Hepatocyte (in vitro differentiated cells): ENCODE data around the gene FOXE3. TPM values are rescaled to one million over a fixed set of nuclear protein-coding genes. Genes with fewer than 3 reads are reported as not detected.

Experiments
- DNase-seq: peaks from one replicate; pipeline ENCODE4 v3.0.0-alpha.2; 2016; ENCODE audit warnings: low spot score
- H2AFZ ChIP-seq: fragments of 200-600 bp; sonication (generic); 2 replicates; pipeline ENCODE4 v1.6.0; 2016; ENCODE audit warnings: antibody characterized with exemption, mild to moderate bottlenecking
- H3K27ac ChIP-seq: fragments of 200-600 bp; sonication (generic); 2 replicates; pipeline ENCODE4 v1.5.1; 2016; ENCODE audit warnings: mild to moderate bottlenecking
- H3K27me3 ChIP-seq: fragments of 200-600 bp; sonication (generic); 2 replicates; pipeline ENCODE4 v1.6.1; 2016
- H3K36me3 ChIP-seq: fragments of 200-600 bp; sonication (generic); replicated peaks from 2 replicates; pipeline ENCODE4 v1.5.1; 2016; ENCODE audit warnings: low read depth; ENCODE audit not compliant: insufficient read depth
- H3K4me1 ChIP-seq: fragments of 200-600 bp; sonication (generic); 2 replicates; pipeline ENCODE4 v1.5.1; 2016; ENCODE audit warnings: mild to moderate bottlenecking, moderate library complexity; ENCODE audit not compliant: insufficient read depth
- H3K4me2 ChIP-seq: fragments of 200-600 bp; sonication (generic); 2 replicates; pipeline ENCODE4 v1.6.0; 2016
- H3K4me3 ChIP-seq: fragments of 200-600 bp; sonication (generic); 2 replicates; pipeline ENCODE4 v1.5.1; 2016; ENCODE audit warnings: mild to moderate bottlenecking
- H3K79me2 ChIP-seq: fragments of 200-600 bp; sonication (generic); 2 replicates; pipeline ENCODE4 v1.6.0; 2017; ENCODE audit warnings: mild to moderate bottlenecking
- H3K9me2 ChIP-seq: fragments of 200-600 bp; sonication (generic); replicated peaks from 2 replicates; pipeline ENCODE4 v1.6.0; 2017; ENCODE audit warnings: mild to moderate bottlenecking; ENCODE audit not compliant: insufficient read depth
- H3K9me3 ChIP-seq: fragments of 200-600 bp; sonication (generic); 2 replicates; pipeline ENCODE4 v1.5.1; 2016; ENCODE audit warnings: low read depth, mild to moderate bottlenecking
- H4K20me1 ChIP-seq: fragments of 200-600 bp; sonication (generic); 2 replicates; pipeline ENCODE4 v1.6.0; 2016; ENCODE audit warnings: mild to moderate bottlenecking; ENCODE audit not compliant: insufficient read depth, poor library complexity, severe bottlenecking
- EZH2 ChIP-seq: fragments of 200-600 bp; sonication (generic); IDR thresholded peaks from 2 replicates; pipeline ENCODE4 v1.6.1; 2016; ENCODE audit warnings: antibody characterized with exemption, mild to moderate bottlenecking, borderline replicate concordance
- EZH2phosphoT487 ChIP-seq: fragments of 200-600 bp; sonication (generic); IDR thresholded peaks from one replicate; pipeline ENCODE4 v1.6.1; 2018; ENCODE audit warnings: antibody characterized with exemption, mild to moderate bottlenecking, low read depth, moderate library complexity; ENCODE audit not compliant: unreplicated experiment, severe bottlenecking
- WGBS: methylation state at CpG from one replicate; pipeline ENCODE4 v1.1.6; 2016; ENCODE audit warnings: low lambda C conversion rate; ENCODE audit errors: missing lambda C conversion rate; 5-methylcytosine and 5-hydroxymethylcytosine counted together
- polyA plus RNA-seq: library from polyadenylated mRNA; unstranded; fragments of >200 nt; fragmentation: Nextera tagmentation; extraction: Ambion mirVana; gene quantifications from 2 replicates; pipeline ENCODE4 v1.2.1, GENCODE V29; 2016
- total RNA-seq: library from RNA; depleted of rRNA; stranded (reverse); fragments of >200 nt; gene quantifications from 2 replicates; pipeline ENCODE4 v1.2.3, GENCODE V29; 2014
- TF ChIP-seq, protein P1 (sequence below): fragments of 200-600 bp; sonication (generic); IDR thresholded peaks from 2 replicates; pipeline ENCODE4 v1.5.1; 2016; ENCODE audit warnings: antibody characterized with exemption, mild to moderate bottlenecking; ENCODE audit not compliant: poor library complexity

Gene FOXE3
- total and polyA plus RNA-seq, 2 experiments from 2014 or later, result not detected

- Histone ChIP-seq H3K4me3 (peak overlapping the region; percentile 81), H2AFZ (peak overlapping the region; percentile 89), H3K9me3 (no peaks in the 10 kb centered on the region), H3K4me1 (peaks cover 17% of the 10 kb centered on the region), H3K4me2 (peak overlapping the region; percentile 97), H4K20me1 (peaks cover 5% of the 10 kb centered on the region), H3K27ac (peak overlapping the region; percentile 88), H3K9me2 (no peaks in the 10 kb centered on the region), H3K79me2 (peaks cover 11% of the 10 kb centered on the region), H3K27me3 (peaks cover 73% of the 10 kb centered on the region), H3K36me3 (no peaks in the 10 kb centered on the region)
- no peak for TF ChIP-seq EZH2phosphoT487
- TF ChIP-seq, protein P1, sequence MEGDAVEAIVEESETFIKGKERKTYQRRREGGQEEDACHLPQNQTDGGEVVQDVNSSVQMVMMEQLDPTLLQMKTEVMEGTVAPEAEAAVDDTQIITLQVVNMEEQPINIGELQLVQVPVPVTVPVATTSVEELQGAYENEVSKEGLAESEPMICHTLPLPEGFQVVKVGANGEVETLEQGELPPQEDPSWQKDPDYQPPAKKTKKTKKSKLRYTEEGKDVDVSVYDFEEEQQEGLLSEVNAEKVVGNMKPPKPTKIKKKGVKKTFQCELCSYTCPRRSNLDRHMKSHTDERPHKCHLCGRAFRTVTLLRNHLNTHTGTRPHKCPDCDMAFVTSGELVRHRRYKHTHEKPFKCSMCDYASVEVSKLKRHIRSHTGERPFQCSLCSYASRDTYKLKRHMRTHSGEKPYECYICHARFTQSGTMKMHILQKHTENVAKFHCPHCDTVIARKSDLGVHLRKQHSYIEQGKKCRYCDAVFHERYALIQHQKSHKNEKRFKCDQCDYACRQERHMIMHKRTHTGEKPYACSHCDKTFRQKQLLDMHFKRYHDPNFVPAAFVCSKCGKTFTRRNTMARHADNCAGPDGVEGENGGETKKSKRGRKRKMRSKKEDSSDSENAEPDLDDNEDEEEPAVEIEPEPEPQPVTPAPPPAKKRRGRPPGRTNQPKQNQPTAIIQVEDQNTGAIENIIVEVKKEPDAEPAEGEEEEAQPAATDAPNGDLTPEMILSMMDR, result peak; percentile 92
- TF ChIP-seq EZH2, result no peak
- 5% methylated on average over 23 of the region's 23 CpGs for WGBS
- DNase-seq, result peak; percentile 85
Measured at GRCh38 chr1:47436304-47436978, 20.4 kb downstream of the FOXE3 start.

GRCh38 chr1:47436979-47437446, 20.9 kb downstream of the FOXE3 start:
- WGBS, result 3% methylated on average over 23 of the region's 46 CpGs
- Histone ChIP-seq H3K9me2 (no peaks in the 10 kb centered on the region), H3K9me3 (no peaks in the 10 kb centered on the region), H3K27me3 (peaks cover 75% of the 10 kb centered on the region), H4K20me1 (peaks cover 5% of the 10 kb centered on the region), H3K4me2 (peak overlapping the region; percentile 97), H3K79me2 (peaks cover 16% of the 10 kb centered on the region), H3K36me3 (no peaks in the 10 kb centered on the region), H3K4me3 (peak overlapping the region; percentile 81), H3K27ac (peak overlapping the region; percentile 88), H3K4me1 (peaks cover 17% of the 10 kb centered on the region), H2AFZ (peak overlapping the region; percentile 89)
- DNase-seq, result no peak
- TF ChIP-seq EZH2phosphoT487 (no peak), EZH2 (no peak)
- TF ChIP-seq, protein P1, result no peak

GRCh38 chr1:47437447-47438164, 21.5 kb downstream of the FOXE3 start, which contains the start of gene FOXD2:
TSS of gene FOXD2 (plus strand) at chr1:47438044. CDS start at chr1:47438136, 92 bp downstream.
- Histone ChIP-seq H3K9me2 (no peaks in the 10 kb centered on the region), H4K20me1 (peaks cover 5% of the 10 kb centered on the region), H3K27ac (peak within 1 kb of the TSS; percentile 88), H3K4me3 (peak within 1 kb of the TSS; percentile 81), H3K79me2 (peaks cover 17% of the 10 kb centered on the region), H3K4me1 (peaks cover 17% of the 10 kb centered on the region), H3K9me3 (no peaks in the 10 kb centered on the region), H2AFZ (peak within 1 kb of the TSS; percentile 89), H3K27me3 (peaks cover 78% of the 10 kb centered on the region), H3K4me2 (peak within 1 kb of the TSS; percentile 97), H3K36me3 (no peaks in the 10 kb centered on the region)
- DNase-seq, result peak; percentile 92
- WGBS, result 2% methylated on average over 45 of the region's 80 CpGs
- TF ChIP-seq EZH2phosphoT487 (peak; percentile 69), EZH2 (no peak)
- TF ChIP-seq, protein P1, result peak; percentile 94
